Vagina (tissue), 2 donors: ENCODE data around the gene IFT88.

Source experiments
- CTCF ChIP-seq, 3 experiments: fragments of 450-650 bp in 2 of 3; fragments of 200-600 bp in 1 of 3; sonication (generic) in 1 of 3; IDR thresholded peaks; one replicate each; pipeline ENCODE4 v1.5.1; 2017 to 2019; ENCODE audit warnings: antibody characterized with exemption in 3 of 3, mild to moderate bottlenecking in 2 of 3, moderate library complexity in 2 of 3
- POLR2A ChIP-seq, 2 donors: fragments of 450-650 bp; IDR thresholded peaks; one replicate each; pipeline ENCODE4 v1.6.1; 2017; ENCODE audit warnings: antibody characterized with exemption in 2 of 2, mild to moderate bottlenecking in 2 of 2, moderate library complexity in 2 of 2

GRCh38 chr13:20570517-20570916 is 3.6 kb downstream of the IFT88 start:
- TF ChIP-seq CTCF (IDR thresholded peaks at IDR 0.05) (no peak), POLR2A (IDR thresholded peaks at IDR 0.05) (no peak)
